HEK293T (cell line): ENCODE measurements around the gene PDGFA.

Experiments
- CTCF ChIA-PET: fragments of 350-600 bp; formaldehyde crosslinking; extraction: SDS; loops from one replicate; lab custom pipeline; 2021; ENCODE audit warnings: antibody characterized with exemption, inconsistent platforms; lab: Yijun Ruan, JAX
- POLR2A ChIA-PET: fragments of 350-600 bp; formaldehyde crosslinking; extraction: SDS; loops from one replicate; lab custom pipeline; 2020; ENCODE audit warnings: antibody characterized with exemption, inconsistent platforms; lab: Yijun Ruan, JAX
- DNase-seq: peaks from one replicate; pipeline ENCODE4 v3.0.0; 2012; ENCODE audit warnings: mixed read lengths; ENCODE audit errors: extremely low spot score
- ARNT ChIP-seq: fragments of 450-650 bp; IDR thresholded peaks from 2 replicates; pipeline ENCODE4 v1.6.1; 2017; ENCODE audit warnings: mild to moderate bottlenecking
- BHLHE40 ChIP-seq: fragments of 450-650 bp; IDR thresholded peaks from 2 replicates; pipeline ENCODE4 v1.6.1; 2016; ENCODE audit warnings: mild to moderate bottlenecking, moderate library complexity, borderline replicate concordance
- CTBP1 ChIP-seq: fragments of 450-650 bp; IDR thresholded peaks from 2 replicates; pipeline ENCODE4 v1.6.1; 2016; ENCODE audit warnings: borderline replicate concordance
- ELF4 ChIP-seq: fragments of 450-650 bp; IDR thresholded peaks from 2 replicates; pipeline ENCODE4 v1.6.1; 2017; ENCODE audit warnings: antibody characterized with exemption
- FOXA1 ChIP-seq: fragments of 450-650 bp; IDR thresholded peaks from 2 replicates; pipeline ENCODE4 v1.6.1; 2016; ENCODE audit warnings: mild to moderate bottlenecking
- FOXK2 ChIP-seq: fragments of 450-650 bp; IDR thresholded peaks from 2 replicates; pipeline ENCODE4 v1.6.1; 2016; ENCODE audit warnings: mild to moderate bottlenecking
- FOXM1 ChIP-seq: fragments of 450-650 bp; IDR thresholded peaks from 2 replicates; pipeline ENCODE4 v1.6.1; 2017; ENCODE audit warnings: mild to moderate bottlenecking, borderline replicate concordance
- HDGF ChIP-seq: fragments of 450-650 bp; IDR thresholded peaks from 2 replicates; pipeline ENCODE4 v1.6.1; 2017; ENCODE audit warnings: antibody characterized with exemption, borderline replicate concordance
- L3MBTL2 ChIP-seq: fragments of 450-650 bp; conservative IDR thresholded peaks from 2 replicates; pipeline ENCODE4 v1.6.1; 2016; ENCODE audit warnings: mild to moderate bottlenecking
- LEF1 ChIP-seq: fragments of 450-650 bp; IDR thresholded peaks from 2 replicates; pipeline ENCODE4 v1.6.1; 2017; ENCODE audit warnings: mild to moderate bottlenecking, borderline replicate concordance
- NFRKB ChIP-seq: fragments of 450-650 bp; IDR thresholded peaks from 2 replicates; pipeline ENCODE4 v1.6.1; 2016; ENCODE audit warnings: mild to moderate bottlenecking, moderate library complexity
- SP1 ChIP-seq: fragments of 450-650 bp; IDR thresholded peaks from 2 replicates; pipeline ENCODE4 v1.6.1; 2017
- SUZ12 ChIP-seq: fragments of 450-650 bp; IDR thresholded peaks from 2 replicates; pipeline ENCODE4 v1.6.1; 2016; ENCODE audit warnings: mild to moderate bottlenecking
- TARDBP ChIP-seq: fragments of 450-650 bp; IDR thresholded peaks from 2 replicates; pipeline ENCODE4 v1.6.1; 2016
- ZNF384 ChIP-seq: fragments of 450-650 bp; IDR thresholded peaks from 2 replicates; pipeline ENCODE4 v1.6.1; 2016
- TF ChIP-seq, protein P1 (sequence below): fragments of 450-650 bp; IDR thresholded peaks from 2 replicates; pipeline ENCODE4 v1.6.1; 2016

PDGFA gene

DNA sequence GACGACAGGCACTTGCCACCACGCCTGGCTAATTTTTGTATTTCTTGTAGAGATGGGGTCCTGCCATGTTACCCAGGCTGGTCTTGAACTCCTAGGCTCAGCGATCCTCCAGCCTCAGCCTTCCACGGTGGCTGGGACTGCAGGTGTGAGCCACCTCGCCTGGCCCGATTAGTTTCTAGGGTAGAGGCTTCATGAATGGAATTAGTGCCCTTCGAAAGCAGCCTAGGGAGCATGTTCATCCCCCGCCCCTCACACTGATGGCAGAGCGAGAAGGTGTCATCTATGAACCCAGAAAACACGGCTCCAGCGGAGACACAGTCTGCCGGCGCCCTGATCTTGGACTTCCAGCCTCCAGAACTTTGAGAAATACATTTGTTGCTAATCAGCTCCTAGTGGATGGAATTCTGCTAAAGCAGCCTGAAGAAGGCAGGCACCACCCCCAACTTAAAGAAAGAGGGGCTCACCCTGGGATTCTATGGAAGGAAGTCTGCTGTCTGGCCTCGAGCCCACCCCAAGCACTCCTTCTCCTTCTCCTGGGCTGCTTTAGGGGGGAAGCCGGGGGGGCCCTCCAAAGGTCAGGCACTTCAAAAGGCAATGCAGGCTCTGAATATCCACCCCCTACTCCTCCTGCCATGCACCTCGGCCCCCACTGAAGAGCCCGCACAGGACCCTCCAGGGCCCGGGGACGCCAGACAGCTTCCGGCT is 10.1 kb downstream of the PDGFA start:
- TF ChIP-seq HDGF, result no peak
- no peak for TF ChIP-seq SP1
- no peak for TF ChIP-seq FOXA1
- DNase-seq, result no peak
- ChIA-PET CTCF (no interaction called here), POLR2A (no interaction called here)

DNA sequence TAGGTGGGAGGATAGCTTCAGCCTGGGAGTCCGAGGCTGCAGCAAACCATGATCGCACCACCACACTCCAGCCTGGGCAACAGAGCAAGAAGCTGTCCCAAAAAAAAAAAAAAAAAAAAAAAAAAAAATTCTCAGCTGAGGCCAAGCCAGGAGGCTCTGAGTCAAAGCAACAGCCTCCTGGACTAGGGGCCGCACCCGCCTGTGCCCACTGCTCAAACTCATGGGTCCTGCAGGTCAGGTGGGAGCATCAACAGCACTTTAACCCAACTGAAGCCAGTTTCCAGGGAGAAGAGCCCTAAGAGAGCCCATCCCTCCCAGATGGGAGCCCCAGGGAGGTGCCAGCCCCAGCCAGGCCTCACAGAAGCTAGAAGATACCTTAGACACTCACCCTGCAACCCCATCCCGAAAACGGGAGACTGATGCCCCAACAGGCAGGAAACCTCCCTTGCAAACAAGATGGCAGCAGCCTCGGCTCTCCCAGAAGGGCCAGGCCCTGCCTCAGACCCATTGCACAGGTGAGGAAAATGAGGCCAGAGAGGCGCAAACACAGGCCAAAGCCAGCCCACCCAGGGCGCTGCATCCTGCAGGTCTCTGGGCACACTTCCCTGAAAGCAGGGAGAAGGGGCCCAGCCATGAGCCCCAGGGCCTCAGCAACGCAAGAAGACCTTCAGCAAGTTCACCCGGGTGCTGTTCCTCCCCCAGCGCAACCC is 11.0 kb downstream of the PDGFA start:
- DNase-seq, result no peak
- CTCF ChIA-PET, result no interaction called here
- TF ChIP-seq FOXK2, result no peak
- no peak for TF ChIP-seq ELF4
- TF ChIP-seq NFRKB, result no peak
- POLR2A ChIA-PET, result no interaction called here

- no peak for TF ChIP-seq LEF1
- TF ChIP-seq, protein P1, sequence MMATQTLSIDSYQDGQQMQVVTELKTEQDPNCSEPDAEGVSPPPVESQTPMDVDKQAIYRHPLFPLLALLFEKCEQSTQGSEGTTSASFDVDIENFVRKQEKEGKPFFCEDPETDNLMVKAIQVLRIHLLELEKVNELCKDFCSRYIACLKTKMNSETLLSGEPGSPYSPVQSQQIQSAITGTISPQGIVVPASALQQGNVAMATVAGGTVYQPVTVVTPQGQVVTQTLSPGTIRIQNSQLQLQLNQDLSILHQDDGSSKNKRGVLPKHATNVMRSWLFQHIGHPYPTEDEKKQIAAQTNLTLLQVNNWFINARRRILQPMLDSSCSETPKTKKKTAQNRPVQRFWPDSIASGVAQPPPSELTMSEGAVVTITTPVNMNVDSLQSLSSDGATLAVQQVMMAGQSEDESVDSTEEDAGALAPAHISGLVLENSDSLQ, result no peak
- ChIA-PET POLR2A (no interaction called here), CTCF (no interaction called here)
- no peak for DNase-seq
Observed at GRCh38 chr7:507623-508300, 11.9 kb downstream of the PDGFA start.

GRCh38 chr7:506921-507622 is 12.6 kb downstream of the PDGFA start:
- CTCF ChIA-PET, result no interaction called here
- TF ChIP-seq FOXA1 (no peak), BHLHE40 (no peak), SP1 (no peak), TARDBP (no peak), FOXM1 (no peak), CTBP1 (no peak), NFRKB (no peak), SUZ12 (no peak), LEF1 (no peak), HDGF (no peak), ELF4 (no peak), ZNF384 (no peak), ARNT (no peak)
- POLR2A ChIA-PET, result no interaction called here
- no peak for DNase-seq

DNA sequence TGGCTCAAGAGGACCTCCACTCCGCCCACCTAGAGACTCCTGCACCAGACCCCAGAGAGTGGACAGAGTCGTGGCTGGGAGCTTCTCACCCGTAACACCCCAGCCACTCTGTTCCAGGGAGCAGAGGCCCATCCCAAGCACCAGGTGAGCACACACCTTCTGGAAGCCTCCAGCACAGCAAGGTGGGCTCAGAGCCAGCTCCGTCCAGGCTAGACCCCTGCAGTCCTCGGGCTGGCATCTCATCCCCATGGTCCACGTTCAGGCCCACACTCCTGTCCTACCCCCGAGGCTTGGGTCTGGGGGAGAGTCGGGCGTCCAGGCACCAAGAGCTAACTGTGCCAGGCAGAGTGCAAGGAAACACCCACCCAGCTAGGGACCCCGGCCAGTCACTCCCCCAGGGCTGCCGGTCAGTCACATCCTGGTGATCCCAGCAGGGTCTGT is 13.2 kb downstream of the PDGFA start:
- POLR2A ChIA-PET, result no interaction called here
- no peak for DNase-seq
- CTCF ChIA-PET, result no interaction called here
- no peak for TF ChIP-seq FOXA1
- no peak for TF ChIP-seq TARDBP
- no peak for TF ChIP-seq BHLHE40
- TF ChIP-seq ZNF384, result no peak
- TF ChIP-seq L3MBTL2, result no peak
- TF ChIP-seq, protein P1, result no peak
- no peak for TF ChIP-seq FOXM1
- TF ChIP-seq SUZ12, result no peak
- TF ChIP-seq ELF4, result no peak
- no peak for TF ChIP-seq NFRKB

DNA sequence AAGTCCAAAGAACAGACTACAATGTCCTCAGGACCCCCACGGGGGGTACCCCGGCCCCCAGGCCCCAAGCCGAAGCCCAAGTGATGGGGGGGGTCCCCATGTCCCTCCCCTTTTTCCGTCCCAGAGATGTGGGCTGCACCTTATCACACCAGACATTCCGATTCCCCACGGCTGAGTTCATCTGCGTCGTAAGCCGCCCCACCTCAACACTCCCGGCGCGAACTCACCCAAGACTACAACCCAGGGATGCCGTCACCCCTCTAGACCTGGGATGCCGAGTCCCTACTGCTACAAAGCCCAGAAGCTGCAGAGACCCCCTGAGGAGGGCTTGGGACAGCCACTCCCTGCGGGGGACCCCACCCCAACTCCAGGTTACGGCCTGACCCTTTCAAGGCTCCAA is 14.5 kb downstream of the PDGFA start:
- ChIA-PET CTCF (no interaction called here), POLR2A (no interaction called here)
- TF ChIP-seq FOXM1 (no peak), ARNT (no peak), NFRKB (no peak), BHLHE40 (no peak), SUZ12 (no peak), HDGF (no peak)

More for the DNA sequence above, 14.5 kb downstream of the PDGFA start:
- DNase-seq, result no peak
